HG03575 (cell line): ENCODE results near the gene CBFA2T3.
"Not testable (repeated sequence)": the region's sequence is repeated elsewhere in the genome, so short reads cannot be mapped to it uniquely, and the experiment has no call there.

Experiments used
- ATAC-seq: cut with Tn5 transposase; IDR thresholded peaks from one replicate; pipeline ENCODE4 v1.9.1; 2021; ENCODE audit not compliant: unreplicated experiment, insufficient number of reproducible peaks, low FRiP score; ENCODE audit errors: extremely low read depth

Gene CBFA2T3

GRCh38 chr16:88902744-88903143, 74.3 kb downstream of the CBFA2T3 start:
- ATAC-seq, result no peak

GRCh38 chr16:88901718-88902337, 75.2 kb downstream of the CBFA2T3 start:
- ATAC-seq, result no peak

- ATAC-seq, result no peak
Measured at GRCh38 chr16:88900662-88901052, 76.3 kb downstream of the CBFA2T3 start.

DNA sequence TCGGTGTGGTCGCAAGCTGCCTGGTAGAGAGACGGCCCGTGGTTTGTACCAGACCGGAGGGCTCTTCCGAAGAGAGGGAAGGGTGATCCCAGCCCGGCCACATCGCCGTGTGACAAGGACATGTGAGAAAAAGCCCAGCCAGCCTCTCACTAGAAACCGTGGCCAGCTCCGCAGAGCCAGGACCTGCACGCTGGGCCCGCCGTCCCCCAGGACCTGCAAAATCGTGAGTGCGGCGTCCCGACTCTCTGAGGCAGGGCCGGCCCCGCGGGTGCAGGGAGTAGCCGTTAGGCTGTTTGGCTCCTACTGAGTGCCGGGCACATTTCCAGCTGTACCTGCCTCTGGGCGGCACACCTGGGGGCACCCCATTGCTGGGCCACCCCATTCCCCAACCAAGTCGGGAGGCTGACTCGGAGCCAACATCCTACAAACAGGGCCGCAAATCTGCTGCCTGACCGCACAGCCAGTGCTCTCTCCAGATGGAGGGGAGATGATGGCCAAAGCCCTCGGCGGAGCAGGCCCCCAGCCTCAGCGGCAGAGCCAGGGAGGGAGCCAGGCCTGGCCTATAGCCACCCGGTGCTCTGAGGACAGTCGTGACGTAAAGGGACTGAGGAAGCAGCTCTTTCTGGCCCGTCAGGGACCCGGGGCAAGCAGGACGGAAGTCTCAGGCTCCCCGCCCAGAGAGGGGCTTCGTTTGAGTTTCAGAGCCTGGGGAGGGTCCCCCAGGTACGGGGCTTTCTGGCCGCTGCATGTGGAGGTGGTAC, 76.9 kb downstream of the CBFA2T3 start:
- ATAC-seq, result no peak

DNA sequence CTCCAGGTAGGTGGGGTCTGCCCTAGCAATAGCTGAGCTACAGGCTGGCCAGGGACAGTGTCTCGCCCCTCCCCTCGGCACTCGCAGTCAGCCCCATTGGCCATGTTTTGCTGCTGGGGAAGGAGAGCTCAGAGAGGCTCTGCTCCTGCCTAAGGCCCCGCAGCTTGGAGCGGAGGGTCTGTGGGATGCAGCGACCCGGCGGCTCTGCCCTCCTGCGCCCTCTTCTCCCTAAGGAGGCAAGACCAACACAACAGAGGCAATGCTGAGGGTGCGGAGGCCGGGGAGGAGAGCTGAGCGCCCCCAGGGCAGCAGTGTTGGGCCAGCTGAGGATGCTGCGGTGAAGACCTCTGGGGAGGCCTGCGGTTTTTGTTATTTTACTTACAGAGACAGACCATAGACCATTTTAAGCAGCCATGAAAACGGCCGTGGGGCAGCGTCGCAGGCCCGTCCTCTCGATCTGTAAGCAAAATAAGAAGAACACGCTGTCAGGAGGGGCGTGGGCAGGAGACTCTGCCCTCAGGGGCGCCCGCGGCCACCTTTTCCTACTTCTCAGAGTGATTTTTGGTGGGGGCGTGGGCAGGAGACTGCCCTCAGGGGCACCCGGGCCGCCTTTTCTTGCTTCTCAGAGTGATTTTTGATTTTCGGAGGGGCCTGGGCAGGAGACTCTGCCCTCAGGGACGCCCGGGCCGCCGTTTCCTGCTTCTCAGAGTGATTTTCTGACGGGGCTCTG, 79.1 kb downstream of the CBFA2T3 start:
- ATAC-seq, result no peak

GRCh38 chr16:88896238-88897070, 80.6 kb downstream of the CBFA2T3 start:
- no peak for ATAC-seq

- ATAC-seq, result no peak
Measured at GRCh38 chr16:88895335-88895734, 81.7 kb downstream of the CBFA2T3 start.

GRCh38 chr16:88894681-88895300, 82.2 kb downstream of the CBFA2T3 start:
- no peak for ATAC-seq

DNA sequence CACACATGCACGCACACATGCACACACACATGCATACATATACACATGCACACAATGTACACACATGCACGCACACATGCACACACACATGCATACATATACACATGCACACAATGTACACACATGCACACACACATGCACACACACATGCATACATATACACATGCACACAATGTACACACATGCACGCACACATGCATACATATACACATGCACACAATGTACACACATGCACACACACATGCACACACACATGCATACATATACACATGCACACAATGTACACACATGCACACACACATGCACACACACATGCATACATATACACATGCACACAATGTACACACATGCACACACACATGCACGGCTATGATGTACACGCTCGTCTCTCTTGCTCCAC, 82.7 kb downstream of the CBFA2T3 start:
- not testable (repeated sequence) for ATAC-seq

GRCh38 chr16:88893127-88893968, 83.7 kb downstream of the CBFA2T3 start:
- no peak for ATAC-seq

DNA sequence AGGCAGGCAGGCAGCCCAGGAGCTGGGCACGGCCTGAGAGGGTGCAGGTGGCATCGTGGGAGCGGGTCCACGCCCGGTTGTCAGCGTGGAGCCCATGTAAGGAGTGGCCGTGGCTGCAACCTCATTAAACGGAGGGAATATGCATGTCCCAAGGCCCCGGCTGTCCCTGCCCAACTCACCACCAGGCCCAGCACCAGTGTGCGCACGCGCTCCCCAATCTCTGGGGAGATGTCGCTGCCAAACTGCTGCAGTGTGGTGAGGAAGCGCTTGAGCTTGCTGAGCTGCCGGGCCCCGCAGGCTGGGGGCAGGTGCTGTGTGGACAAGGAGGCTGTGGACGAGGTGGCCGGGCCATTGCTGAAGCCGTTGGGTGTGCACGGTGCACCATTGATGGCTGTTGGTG, 84.9 kb downstream of the CBFA2T3 start:
- ATAC-seq, result no peak

DNA sequence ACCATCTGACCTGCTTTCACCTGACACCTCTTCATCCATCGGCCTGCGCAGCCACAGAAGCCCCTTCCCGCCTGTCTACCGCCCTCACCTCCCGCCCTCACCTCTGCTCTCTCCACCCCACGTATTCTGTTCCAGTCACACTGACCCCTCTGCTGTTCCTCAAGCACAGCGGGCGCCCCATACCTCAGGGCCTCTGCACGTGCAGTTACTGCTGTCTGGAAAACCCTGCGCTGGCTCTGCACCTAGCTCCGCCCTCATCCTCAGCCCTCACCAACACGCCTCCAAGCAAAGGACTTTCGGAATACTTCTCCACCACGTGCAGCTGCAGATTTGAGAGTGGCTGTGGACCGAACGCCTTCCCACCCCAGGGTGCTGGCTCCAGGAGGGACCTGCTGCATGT, 85.9 kb downstream of the CBFA2T3 start:
- ATAC-seq, result no peak

DNA sequence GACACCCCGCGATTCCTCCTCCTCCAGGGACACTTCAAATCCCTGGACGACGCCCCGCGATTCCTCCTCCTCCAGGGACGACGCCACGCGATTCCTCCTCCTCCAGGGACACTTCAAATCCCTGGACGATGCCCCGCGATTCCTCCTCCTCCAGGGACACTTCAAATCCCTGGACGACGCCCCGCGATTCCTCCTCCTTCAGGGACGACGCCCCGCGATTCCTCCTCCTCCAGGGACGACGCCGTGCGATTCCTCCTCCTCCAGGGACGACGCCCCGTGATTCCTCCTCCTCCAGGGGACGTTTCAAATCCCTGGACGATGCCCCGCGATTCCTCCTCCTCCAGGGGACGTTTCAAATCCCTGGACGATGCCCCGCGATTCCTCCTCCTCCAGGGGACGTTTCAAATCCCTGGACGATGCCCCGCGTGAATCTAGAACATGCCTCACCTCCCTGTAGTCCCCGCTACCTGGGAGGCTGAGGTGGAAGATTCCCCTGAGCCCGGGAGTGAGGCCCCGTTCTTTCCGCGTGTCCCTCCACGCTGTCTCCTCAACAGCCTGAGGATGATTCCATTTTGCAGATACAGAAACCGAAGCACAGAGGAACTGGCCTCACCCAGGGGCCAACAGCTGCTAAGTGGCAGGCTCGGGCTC, 87.2 kb downstream of the CBFA2T3 start:
- not testable (repeated sequence) for ATAC-seq

GRCh38 chr16:88888461-88889387, 88.3 kb downstream of the CBFA2T3 start:
- no peak for ATAC-seq

GRCh38 chr16:88888057-88888456, 89.0 kb downstream of the CBFA2T3 start:
- no peak for ATAC-seq

DNA sequence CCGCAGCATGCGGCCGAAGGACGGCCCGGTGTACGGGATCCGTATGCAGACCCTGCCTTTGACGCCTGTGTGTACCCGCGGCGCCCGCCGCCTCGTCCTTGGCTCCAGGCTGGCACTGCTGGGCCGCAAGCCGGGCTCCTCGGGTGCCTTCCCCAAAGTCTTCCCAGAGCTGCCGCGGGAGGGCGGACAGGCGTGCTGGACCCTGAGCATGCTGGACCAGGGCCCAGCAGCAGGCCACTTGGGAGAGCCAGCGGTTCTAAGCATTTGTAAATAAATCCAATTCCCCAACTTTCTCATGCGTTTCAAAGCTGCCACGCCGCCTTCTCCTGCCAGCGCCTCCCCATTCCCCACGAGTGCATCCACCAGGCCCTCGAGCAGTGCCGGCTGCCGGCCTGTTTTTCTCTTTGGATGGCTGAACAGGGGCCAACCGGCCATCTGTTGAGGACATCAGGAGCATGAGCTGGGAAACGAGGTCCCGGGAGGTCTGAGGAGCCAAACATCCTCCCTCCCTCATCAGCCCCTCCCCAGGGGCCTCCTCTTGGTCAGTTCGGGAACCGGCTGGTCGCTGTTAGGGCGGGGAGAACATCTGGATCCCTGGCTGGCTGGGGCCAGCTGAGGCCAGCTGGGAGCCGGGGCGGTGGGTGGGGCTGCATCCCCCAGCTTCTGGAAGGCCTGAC, 90.0 kb downstream of the CBFA2T3 start:
- no peak for ATAC-seq
